Cardiac muscle cell (in vitro differentiated cells and primary cell): Measurements from ENCODE around the gene DCAF17. TPM values are rescaled to one million over a fixed set of nuclear protein-coding genes. Genes with fewer than 3 reads are reported as not detected.
A peak's percentile ranks its signal among the peaks of the same experiment; 100 is the strongest.
"Not testable (repeated sequence)": the region's sequence is repeated elsewhere in the genome, so short reads cannot be mapped to it uniquely, and the experiment has no call there.

Experiments used
- DNase-seq, 2 donors: peaks; one replicate each; pipeline versions ENCODE4 v3.0.0 to v3.0.0-alpha.2; 2010 to 2017; ENCODE audit warnings: low read depth in 1 of 2, low spot score in 1 of 2
- H3K27ac ChIP-seq: fragments of 200-600 bp; sonication (generic); 2 replicates; pipeline ENCODE4 v1.5.1; 2016
- H3K27me3 ChIP-seq: fragments of 200-600 bp; sonication (generic); 2 replicates; pipeline ENCODE4 v1.6.0; 2016; ENCODE audit warnings: control low read depth
- H3K36me3 ChIP-seq: fragments of 200-600 bp; sonication (generic); 2 replicates; pipeline ENCODE4 v1.5.1; 2016; ENCODE audit warnings: control low read depth
- H3K4me1 ChIP-seq: fragments of 200-600 bp; sonication (generic); 2 replicates; pipeline ENCODE4 v1.8.1; 2017; ENCODE audit warnings: low read depth, mild to moderate bottlenecking, mixed run types
- H3K4me3 ChIP-seq: fragments of 200-600 bp; sonication (generic); 2 replicates; pipeline ENCODE4 v1.5.1; 2016; ENCODE audit warnings: mild to moderate bottlenecking
- H3K9me3 ChIP-seq: fragments of 200-600 bp; sonication (generic); 2 replicates; pipeline ENCODE4 v1.5.1; 2017; ENCODE audit warnings: low read depth, mild to moderate bottlenecking, control low read depth
- polyA plus RNA-seq: library from polyadenylated mRNA; unstranded; fragments of >200 nt; fragmentation: Nextera tagmentation; extraction: Ambion mirVana; gene quantifications from 2 replicates; pipeline ENCODE4 v1.2.1, GENCODE V29; 2016
- total RNA-seq: library from RNA; depleted of rRNA; stranded (reverse); fragments of >200 nt; gene quantifications from 2 replicates; pipeline ENCODE4 v1.2.3, GENCODE V29; 2016
- TF ChIP-seq, protein P1 (sequence below): IDR thresholded peaks from 2 replicates; pipeline ENCODE4 v1.5.1; 2012; ENCODE audit warnings: low read depth, mild to moderate bottlenecking, low read length

DCAF17 gene
- total and polyA plus RNA-seq, 2 experiments from 2014 or later: 9.5 to 11.4 TPM

DNA sequence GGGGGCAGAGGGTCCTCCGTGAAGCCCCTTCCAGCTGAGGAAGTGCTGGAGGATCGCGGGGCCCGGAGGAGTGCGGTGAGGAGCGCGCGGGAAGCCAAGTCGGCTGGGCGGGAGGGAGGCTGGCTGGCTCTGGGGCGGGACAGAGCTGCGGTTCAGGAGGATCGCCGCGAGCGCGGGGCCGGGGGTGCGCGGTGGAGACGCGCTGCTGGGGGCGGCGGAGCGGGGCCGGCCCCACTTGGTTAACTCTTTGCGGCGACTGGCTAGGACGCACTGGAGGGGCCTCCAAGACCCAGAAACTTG, 88.7 kb downstream of the DCAF17 start:
- Histone ChIP-seq H3K9me3 (no peaks in the 10 kb centered on the region), H3K27ac (no peak overlapping the region), H3K4me1 (peaks cover 5% of the 10 kb centered on the region), H3K27me3 (peaks cover 35% of the 10 kb centered on the region), H3K4me3 (peak overlapping the region; percentile 50), H3K36me3 (no peaks in the 10 kb centered on the region)
- TF ChIP-seq, protein P1, sequence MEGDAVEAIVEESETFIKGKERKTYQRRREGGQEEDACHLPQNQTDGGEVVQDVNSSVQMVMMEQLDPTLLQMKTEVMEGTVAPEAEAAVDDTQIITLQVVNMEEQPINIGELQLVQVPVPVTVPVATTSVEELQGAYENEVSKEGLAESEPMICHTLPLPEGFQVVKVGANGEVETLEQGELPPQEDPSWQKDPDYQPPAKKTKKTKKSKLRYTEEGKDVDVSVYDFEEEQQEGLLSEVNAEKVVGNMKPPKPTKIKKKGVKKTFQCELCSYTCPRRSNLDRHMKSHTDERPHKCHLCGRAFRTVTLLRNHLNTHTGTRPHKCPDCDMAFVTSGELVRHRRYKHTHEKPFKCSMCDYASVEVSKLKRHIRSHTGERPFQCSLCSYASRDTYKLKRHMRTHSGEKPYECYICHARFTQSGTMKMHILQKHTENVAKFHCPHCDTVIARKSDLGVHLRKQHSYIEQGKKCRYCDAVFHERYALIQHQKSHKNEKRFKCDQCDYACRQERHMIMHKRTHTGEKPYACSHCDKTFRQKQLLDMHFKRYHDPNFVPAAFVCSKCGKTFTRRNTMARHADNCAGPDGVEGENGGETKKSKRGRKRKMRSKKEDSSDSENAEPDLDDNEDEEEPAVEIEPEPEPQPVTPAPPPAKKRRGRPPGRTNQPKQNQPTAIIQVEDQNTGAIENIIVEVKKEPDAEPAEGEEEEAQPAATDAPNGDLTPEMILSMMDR: no peak
- DNase-seq: peak; percentile 38 to 46

DNA sequence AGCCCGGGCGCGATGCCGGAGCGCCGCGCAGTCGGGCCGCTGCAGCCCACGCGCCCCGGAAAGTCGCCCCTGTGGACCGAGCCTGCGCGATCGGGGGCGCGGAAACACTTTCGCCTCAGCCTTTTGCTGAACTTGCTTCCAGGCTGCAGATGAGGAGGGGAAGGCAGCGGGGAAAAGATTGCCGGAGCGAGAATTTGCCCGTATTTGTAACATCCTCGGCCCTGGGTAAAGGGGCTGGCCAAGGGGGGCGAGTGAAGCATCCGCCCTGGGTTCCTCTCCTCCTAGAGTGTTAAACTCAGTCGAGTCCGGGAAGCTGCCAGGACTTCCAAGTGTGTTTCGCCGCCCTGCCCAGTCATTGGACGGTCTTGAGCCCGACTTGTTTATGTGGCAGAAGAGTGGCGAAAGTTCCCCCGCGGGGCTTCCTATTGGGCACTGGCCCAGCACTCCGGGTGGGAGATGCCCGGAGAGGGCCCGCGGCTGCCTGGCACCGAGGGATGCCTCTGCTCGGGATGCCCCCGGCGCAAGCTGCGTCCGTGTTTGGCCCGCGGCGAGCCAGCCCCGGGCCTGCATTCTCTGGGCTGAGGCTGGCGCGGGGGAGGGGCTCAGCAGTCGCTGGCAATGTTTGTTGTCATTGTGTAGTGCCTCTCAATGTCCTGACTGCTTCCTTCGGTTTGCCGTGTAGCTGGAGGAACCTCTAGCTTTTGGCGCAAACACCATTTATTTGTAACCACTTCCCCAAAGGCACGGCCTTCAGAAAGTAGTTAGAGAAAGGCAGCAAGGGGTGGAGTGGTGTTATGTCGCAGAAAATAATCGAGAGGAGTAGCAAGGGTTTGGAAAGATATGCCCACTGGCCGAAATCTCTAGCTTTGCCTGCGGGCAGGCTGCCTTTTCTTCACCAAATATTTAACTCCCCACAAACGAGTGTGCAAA, 89.3 kb downstream of the DCAF17 start:
- H3K36me3 ChIP-seq: no peaks in the 10 kb centered on the region
- H3K4me1 ChIP-seq: peaks cover 5% of the 10 kb centered on the region
- H3K27me3 ChIP-seq: peaks cover 35% of the 10 kb centered on the region
- TF ChIP-seq, protein P1: no peak
- no peaks in the 10 kb centered on the region for H3K9me3 ChIP-seq
- DNase-seq: peak; percentile 69 to 81
- H3K27ac ChIP-seq: no peak overlapping the region
- H3K4me3 ChIP-seq: peak overlapping the region; percentile 50

DNA sequence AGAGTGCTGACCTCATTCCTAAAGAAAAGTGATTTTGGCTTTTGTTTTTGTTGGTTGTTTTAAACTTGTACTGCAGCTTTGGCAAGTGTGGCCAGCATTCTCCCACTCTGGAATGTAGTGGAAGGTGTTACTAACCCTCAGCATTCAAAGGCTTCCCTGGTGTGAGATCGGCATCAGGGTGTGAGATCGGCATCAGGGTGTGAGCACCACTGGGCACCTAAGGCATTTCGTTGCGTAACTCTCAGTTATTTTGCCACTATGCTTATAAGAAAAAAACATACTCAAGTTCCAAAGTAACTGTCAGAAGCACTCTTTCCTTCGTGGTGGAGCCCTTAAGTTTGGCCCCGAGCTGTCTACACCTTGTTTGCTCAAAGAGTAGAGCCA, 90.0 kb downstream of the DCAF17 start:
- no peaks in the 10 kb centered on the region for H3K36me3 ChIP-seq
- no peak overlapping the region for H3K27ac ChIP-seq
- H3K4me3 ChIP-seq: peak overlapping the region; percentile 50
- peak; percentile 21 to 48 for DNase-seq
- peaks cover 5% of the 10 kb centered on the region for H3K4me1 ChIP-seq
- H3K9me3 ChIP-seq: no peaks in the 10 kb centered on the region
- H3K27me3 ChIP-seq: peaks cover 35% of the 10 kb centered on the region
- TF ChIP-seq, protein P1: no peak

DNA sequence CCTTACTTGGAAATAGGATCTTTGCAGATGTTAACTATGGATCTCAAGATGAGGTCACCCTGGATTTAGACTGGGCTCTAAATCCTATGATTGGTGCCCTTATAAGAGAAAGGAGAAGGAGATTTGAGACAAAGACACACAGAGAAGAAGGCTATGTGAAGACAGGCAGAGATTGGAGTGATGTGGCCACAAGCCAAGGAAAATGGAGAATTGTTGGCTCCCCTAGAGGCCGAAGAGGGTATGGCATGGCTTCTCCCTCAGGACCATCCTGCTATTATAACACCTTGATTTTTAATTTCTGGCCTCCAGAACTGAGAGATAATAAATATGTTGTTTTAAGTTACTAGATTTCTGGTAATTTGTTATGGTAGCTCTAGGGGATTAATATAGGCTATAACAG, 95.9 kb downstream of the DCAF17 start:
- H3K4me1 ChIP-seq: no peaks in the 10 kb centered on the region
- no peak overlapping the region for H3K4me3 ChIP-seq
- H3K27me3 ChIP-seq: no peaks in the 10 kb centered on the region
- TF ChIP-seq, protein P1: peak; percentile 47
- H3K27ac ChIP-seq: no peak overlapping the region
- DNase-seq: no peak
- no peaks in the 10 kb centered on the region for H3K36me3 ChIP-seq
- H3K9me3 ChIP-seq: no peaks in the 10 kb centered on the region

DNA sequence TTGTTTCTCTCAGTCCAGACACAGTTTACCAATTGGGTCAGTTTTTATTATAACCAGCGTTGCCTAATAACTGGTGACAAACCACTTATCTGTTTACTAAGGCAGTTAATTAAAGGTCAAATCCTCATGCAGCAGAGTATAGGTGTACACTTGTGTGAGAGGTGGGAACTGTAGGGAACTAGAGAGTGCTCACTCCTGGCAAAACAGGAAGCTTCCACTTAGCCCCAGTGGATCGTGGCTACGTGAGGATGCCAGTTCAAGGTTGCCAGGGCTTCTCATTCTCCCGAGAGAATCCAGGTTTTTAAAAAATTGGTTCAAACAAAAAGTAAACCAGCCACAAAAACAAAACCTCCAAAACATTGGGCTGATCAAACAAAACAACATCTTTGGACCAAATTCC, 96.4 kb downstream of the DCAF17 start:
- Histone ChIP-seq H3K4me3 (no peak overlapping the region), H3K27ac (no peak overlapping the region), H3K4me1 (no peaks in the 10 kb centered on the region), H3K9me3 (no peaks in the 10 kb centered on the region), H3K27me3 (no peaks in the 10 kb centered on the region), H3K36me3 (no peaks in the 10 kb centered on the region)
- DNase-seq: no peak
- TF ChIP-seq, protein P1: no peak

GRCh38 chr2:171530859-171531258, 96.8 kb downstream of the DCAF17 start:
- H3K27ac ChIP-seq, H3K36me3 ChIP-seq, H3K4me3 ChIP-seq, H3K4me1 ChIP-seq, DNase-seq, H3K27me3 ChIP-seq, H3K9me3 ChIP-seq: not testable (repeated sequence)
